Measurements from ENCODE around the gene OR52E8. TPM values are rescaled to one million over a fixed set of nuclear protein-coding genes. Genes with fewer than 3 reads are reported as not detected.

The OR52E8 gene
- polyA plus RNA-seq, 1 experiment = not detected

- CTCF ChIA-PET = no interaction called here
- no peak for TF ChIP-seq CTCF (IDR thresholded peaks at IDR 0.05; ENCODE audit: insufficient read depth, low read depth, low read length)
- POLR2A ChIA-PET = no interaction called here
- DNase-seq (ENCODE audit: low read depth) = no peak
- no peaks in the 10 kb centered on the region for H3K27me3 ChIP-seq (ENCODE audit: control insufficient read depth, insufficient read depth, low read length)
- H3K4me3 ChIP-seq (ENCODE audit: low read depth, low read length) = no peak overlapping the region
- no peaks in the 10 kb centered on the region for H3K36me3 ChIP-seq (ENCODE audit: control insufficient read depth, insufficient read depth, low read length)
Measured at GRCh38 chr11:5833446-5833845, 24.0 kb downstream of the OR52E8 start.

- CTCF ChIA-PET = no interaction called here
- DNase-seq (ENCODE audit: low read depth) = no peak
- TF ChIP-seq CTCF (IDR thresholded peaks at IDR 0.05; ENCODE audit: insufficient read depth, low read depth, low read length) = no peak
- POLR2A ChIA-PET = no interaction called here
- Histone ChIP-seq H3K36me3 (ENCODE audit: control insufficient read depth, insufficient read depth, low read length) (no peaks in the 10 kb centered on the region), H3K4me3 (ENCODE audit: low read depth, low read length) (no peak overlapping the region), H3K27me3 (ENCODE audit: control insufficient read depth, insufficient read depth, low read length) (no peaks in the 10 kb centered on the region)
Measured at GRCh38 chr11:5831196-5831829, 26.2 kb downstream of the OR52E8 start.

- no peaks in the 10 kb centered on the region for H3K27me3 ChIP-seq (ENCODE audit: control insufficient read depth, insufficient read depth, low read length)
- no peak for DNase-seq (ENCODE audit: low read depth)
- H3K36me3 ChIP-seq (ENCODE audit: control insufficient read depth, insufficient read depth, low read length) = no peaks in the 10 kb centered on the region
- H3K4me3 ChIP-seq (ENCODE audit: low read depth, low read length) = no peak overlapping the region
- ChIA-PET CTCF (no interaction called here), POLR2A (no interaction called here)
- no peak for TF ChIP-seq CTCF (IDR thresholded peaks at IDR 0.05; ENCODE audit: insufficient read depth, low read depth, low read length)
Measured at GRCh38 chr11:5818245-5818886, 39.1 kb downstream of the OR52E8 start.

- Histone ChIP-seq H3K4me3 (ENCODE audit: low read depth, low read length) (no peak overlapping the region), H3K27me3 (ENCODE audit: control insufficient read depth, insufficient read depth, low read length) (no peaks in the 10 kb centered on the region), H3K36me3 (ENCODE audit: control insufficient read depth, insufficient read depth, low read length) (no peaks in the 10 kb centered on the region)
- no peak for TF ChIP-seq CTCF (IDR thresholded peaks at IDR 0.05; ENCODE audit: insufficient read depth, low read depth, low read length)
- ChIA-PET CTCF (no interaction called here), POLR2A (no interaction called here)
- DNase-seq (ENCODE audit: low read depth) = no peak
Measured at GRCh38 chr11:5815534-5815933, 42.0 kb downstream of the OR52E8 start.

GRCh38 chr11:5809905-5810795 is 47.3 kb downstream of the OR52E8 start:
- no peaks in the 10 kb centered on the region for H3K36me3 ChIP-seq (ENCODE audit: control insufficient read depth, insufficient read depth, low read length)
- ChIA-PET CTCF (interaction anchor here (0.5 to 2.3 kb wide), 5 partner anchors 13 to 544 kb away, joined by 3 to 11 read pairs (median 4); no protein-coding TSS in a partner anchor), POLR2A (no interaction called here)
- TF ChIP-seq CTCF (IDR thresholded peaks at IDR 0.05; ENCODE audit: insufficient read depth, low read depth, low read length) = no peak
- H3K27me3 ChIP-seq (ENCODE audit: control insufficient read depth, insufficient read depth, low read length) = peaks cover 4% of the 10 kb centered on the region; the same call in 1 of the 2 replicates
- no peak for DNase-seq (ENCODE audit: low read depth)
- H3K4me3 ChIP-seq (ENCODE audit: low read depth, low read length) = no peak overlapping the region

Measured in BJ (cell line).